HCT116 (cell line): ENCODE measurements around the gene EIF3K. TPM values are rescaled to one million over a fixed set of nuclear protein-coding genes. Genes with fewer than 3 reads are reported as not detected.
A peak's percentile ranks its signal among the peaks of the same experiment; 100 is the strongest.

ENCODE experiments used
- ATAC-seq: fragments of 200-7000 bp; cut with Tn5 transposase; 2 replicates; pipeline ENCODE4 v1.9.1; 2020; ENCODE audit warnings: mild to moderate bottlenecking, moderate library complexity
- BruUV-seq: library from RNA; stranded (reverse); fragments of 400-500 nt; replicated peaks from 2 replicates; lab custom pipeline; 2021; lab: Mats Ljungman, UMichigan
- CTCF ChIA-PET: fragments of 300-600 bp; sonication (Branson Sonifier 250); formaldehyde crosslinking; loops from one replicate; lab custom pipeline; 2021; ENCODE audit warnings: antibody characterized with exemption; lab: Charles Lee
- POLR2A ChIA-PET: fragments of 300-600, 350-600 bp; sonication (Branson Sonifier 250); formaldehyde crosslinking; loops from one replicate; lab custom pipeline; 2021; ENCODE audit warnings: antibody characterized with exemption; lab: Charles Lee
- RAD21 ChIA-PET, 2 experiments: fragments of 300-600 bp; sonication (Branson Sonifier 250); formaldehyde crosslinking; loops; one replicate each; lab custom pipeline; 2023; ENCODE audit warnings: low total read pairs in 2 of 2; ENCODE audit not compliant: uncharacterized antibody in 2 of 2, unreplicated experiment in 2 of 2, low non-redundant PET in 1 of 2; lab: Charles Lee
- DNase-seq: peaks from one replicate; pipeline ENCODE4 v3.0.0-alpha.2; 2010; ENCODE audit warnings: low read depth, low spot score
- H2AFZ ChIP-seq: fragments of 200-600 bp; shearing (Covaris generic), sonication (generic); 2 replicates; pipeline ENCODE4 v1.6.1; 2017; ENCODE audit warnings: low read depth, mixed run types, mixed read lengths, antibody characterized with exemption, low read length; ENCODE audit not compliant: poor library complexity, severe bottlenecking
- H3K27ac ChIP-seq: 2 replicates; pipeline ENCODE4 v1.5.1; 2012; ENCODE audit warnings: low read depth, low read length
- H3K27me3 ChIP-seq: fragments of 200-600 bp; sonication (generic); 2 replicates; pipeline ENCODE4 v1.6.1; 2016; ENCODE audit warnings: mixed run types, low read length, mixed read lengths; ENCODE audit not compliant: insufficient read depth
- H3K36me3 ChIP-seq, 2 experiments: fragments of 200-500 bp in 1 of 2; fragments of 200-600 bp in 1 of 2; sonication (Bioruptor generic) in 1 of 2; sonication (generic) in 1 of 2; 2 replicates each; pipeline versions ENCODE4 v1.5.1 to v1.6.1; 2014 to 2016; ENCODE audit warnings: low read length in 2 of 2, inconsistent platforms in 1 of 2, mixed read lengths in 1 of 2, mixed run types in 1 of 2; ENCODE audit not compliant: insufficient read depth in 2 of 2, control insufficient read depth in 1 of 2
- H3K4me1 ChIP-seq, 2 experiments: fragments of 200-600 bp in 1 of 2; sonication (generic) in 1 of 2; 2 replicates each; pipeline versions ENCODE4 v1.5.1 to v1.6.1; 2012 to 2017; ENCODE audit warnings: low read length in 2 of 2, inconsistent platforms in 1 of 2, mild to moderate bottlenecking in 1 of 2, mixed read lengths in 1 of 2, mixed run types in 1 of 2, moderate library complexity in 1 of 2; ENCODE audit not compliant: insufficient read depth in 2 of 2, control insufficient read depth in 1 of 2
- H3K4me2 ChIP-seq: fragments of 200-600 bp; sonication (generic); 2 replicates; pipeline ENCODE4 v1.6.1; 2017; ENCODE audit warnings: mixed run types, low read length, mixed read lengths
- H3K4me3 ChIP-seq, 2 experiments: fragments of 200-600 bp in 1 of 2; sonication (generic) in 1 of 2; replicated peaks in 1 of 2; 2 replicates each; pipeline ENCODE4 v1.5.1; 2011 to 2016; ENCODE audit warnings: low read length in 2 of 2, control low read depth in 1 of 2, low read depth in 1 of 2, mild to moderate bottlenecking in 1 of 2, mixed read lengths in 1 of 2, mixed run types in 1 of 2
- H3K79me2 ChIP-seq: fragments of 200-600 bp; sonication (generic); 2 replicates; pipeline ENCODE4 v1.6.1; 2017; ENCODE audit warnings: mild to moderate bottlenecking, mixed run types, low read length, moderate library complexity, mixed read lengths; ENCODE audit not compliant: insufficient read depth
- H3K9ac ChIP-seq: fragments of 200-600 bp; sonication (generic); 2 replicates; pipeline ENCODE4 v1.6.1; 2016; ENCODE audit warnings: low read length, mixed read lengths
- H3K9me2 ChIP-seq: fragments of 200-600 bp; sonication (generic), shearing (Covaris generic); 2 replicates; pipeline ENCODE4 v1.6.1; 2017; ENCODE audit warnings: mixed run types, mild to moderate bottlenecking, moderate library complexity; ENCODE audit not compliant: insufficient read depth
- H3K9me3 ChIP-seq, 2 experiments: fragments of 200-500 bp in 1 of 2; fragments of 200-600 bp in 1 of 2; sonication (Bioruptor generic) in 1 of 2; sonication (generic) in 1 of 2; 2 replicates each; pipeline ENCODE4 v1.6.1; 2014 to 2017; ENCODE audit warnings: low read length in 2 of 2, mixed read lengths in 2 of 2, inconsistent platforms in 1 of 2, low read depth in 1 of 2, mild to moderate bottlenecking in 1 of 2, mixed run types in 1 of 2, moderate library complexity in 1 of 2; ENCODE audit not compliant: control insufficient read depth in 1 of 2, insufficient read depth in 1 of 2
- H4K20me1 ChIP-seq: fragments of 200-600 bp; sonication (generic), shearing (Covaris generic); 2 replicates; pipeline ENCODE4 v1.6.1; 2017; ENCODE audit warnings: mixed run types, mild to moderate bottlenecking, moderate library complexity; ENCODE audit not compliant: insufficient read depth
- CBX3 ChIP-seq: IDR thresholded peaks from 2 replicates; pipeline ENCODE4 v1.6.1; 2012; ENCODE audit warnings: low read depth
- CEBPB ChIP-seq: IDR thresholded peaks from 2 replicates; pipeline ENCODE4 v1.6.1; 2012; ENCODE audit warnings: low read depth
- CTCF ChIP-seq, 3 experiments: fragments of 200-600 bp in 1 of 3; sonication (generic) in 1 of 3; IDR thresholded peaks in 2 of 3; conservative IDR thresholded peaks in 1 of 3; 2 replicates each; pipeline ENCODE4 v1.5.1; 2012 to 2017; ENCODE audit warnings: low read depth in 2 of 3, low read length in 2 of 3, antibody characterized with exemption in 1 of 3, borderline replicate concordance in 1 of 3, control low read depth in 1 of 3, mild to moderate bottlenecking in 1 of 3, mixed read lengths in 1 of 3, mixed run types in 1 of 3, moderate library complexity in 1 of 3; ENCODE audit not compliant: insufficient read depth in 1 of 3
- ELF1 ChIP-seq: IDR thresholded peaks from 2 replicates; pipeline ENCODE4 v1.6.1; 2012; ENCODE audit warnings: low read depth, borderline replicate concordance
- FOSL1 ChIP-seq: IDR thresholded peaks from 2 replicates; pipeline ENCODE4 v1.6.1; 2012; ENCODE audit warnings: low read depth
- RAD21 ChIP-seq: IDR thresholded peaks from 2 replicates; pipeline ENCODE4 v1.6.1; 2012; ENCODE audit warnings: low read depth, mild to moderate bottlenecking
- SIN3A ChIP-seq: IDR thresholded peaks from 2 replicates; pipeline ENCODE4 v1.6.1; 2012; ENCODE audit warnings: low read depth
- SRF ChIP-seq: IDR thresholded peaks from 2 replicates; pipeline ENCODE4 v1.6.1; 2012; ENCODE audit warnings: low read depth
- TCF7L2 ChIP-seq: IDR thresholded peaks from 2 replicates; pipeline ENCODE4 v1.7.0; 2011; ENCODE audit warnings: borderline replicate concordance, inconsistent platforms; ENCODE audit not compliant: insufficient read depth, insufficient read length; ENCODE audit errors: extremely low read depth
- YY1 ChIP-seq: IDR thresholded peaks from 2 replicates; pipeline ENCODE4 v1.6.1; 2011; ENCODE audit warnings: low read length, low read depth, moderate library complexity, mild to moderate bottlenecking; ENCODE audit not compliant: insufficient replicate concordance; ENCODE audit errors: extremely low read depth
- ZFX ChIP-seq: fragments of 450-650 bp; IDR thresholded peaks from 2 replicates; pipeline ENCODE4 v1.6.1; 2017
- intact Hi-C: fragments of 100-400 bp; cut with micrococcal nuclease; formaldehyde crosslinking; loops from 2 replicates; pipeline ENCODE4 v1.10.0; 2022
- total RNA-seq: library from RNA; stranded (reverse); gene quantifications from one replicate; pipeline ENCODE4 v1.2.1, GENCODE V29; 2021; ENCODE audit not compliant: unreplicated experiment
- TF ChIP-seq, protein P1 (sequence below): IDR thresholded peaks from 2 replicates; pipeline ENCODE4 v1.6.1; 2011; ENCODE audit warnings: mild to moderate bottlenecking, low read length, moderate library complexity; ENCODE audit not compliant: insufficient replicate concordance; ENCODE audit errors: extremely low read depth
- TF ChIP-seq, protein P2 (sequence below): IDR thresholded peaks from 2 replicates; pipeline ENCODE4 v1.6.1; 2012

The EIF3K gene
- total RNA-seq, 1 experiment from 2014 or later: 313 TPM

- TF ChIP-seq FOSL1 (no peak), SIN3A (no peak)
- TF ChIP-seq, protein P1, sequence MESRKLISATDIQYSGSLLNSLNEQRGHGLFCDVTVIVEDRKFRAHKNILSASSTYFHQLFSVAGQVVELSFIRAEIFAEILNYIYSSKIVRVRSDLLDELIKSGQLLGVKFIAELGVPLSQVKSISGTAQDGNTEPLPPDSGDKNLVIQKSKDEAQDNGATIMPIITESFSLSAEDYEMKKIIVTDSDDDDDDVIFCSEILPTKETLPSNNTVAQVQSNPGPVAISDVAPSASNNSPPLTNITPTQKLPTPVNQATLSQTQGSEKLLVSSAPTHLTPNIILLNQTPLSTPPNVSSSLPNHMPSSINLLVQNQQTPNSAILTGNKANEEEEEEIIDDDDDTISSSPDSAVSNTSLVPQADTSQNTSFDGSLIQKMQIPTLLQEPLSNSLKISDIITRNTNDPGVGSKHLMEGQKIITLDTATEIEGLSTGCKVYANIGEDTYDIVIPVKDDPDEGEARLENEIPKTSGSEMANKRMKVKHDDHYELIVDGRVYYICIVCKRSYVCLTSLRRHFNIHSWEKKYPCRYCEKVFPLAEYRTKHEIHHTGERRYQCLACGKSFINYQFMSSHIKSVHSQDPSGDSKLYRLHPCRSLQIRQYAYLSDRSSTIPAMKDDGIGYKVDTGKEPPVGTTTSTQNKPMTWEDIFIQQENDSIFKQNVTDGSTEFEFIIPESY: no peak
Measured at GRCh38 chr19:38669552-38669951, 50.6 kb downstream of the EIF3K start (continued).

DNA sequence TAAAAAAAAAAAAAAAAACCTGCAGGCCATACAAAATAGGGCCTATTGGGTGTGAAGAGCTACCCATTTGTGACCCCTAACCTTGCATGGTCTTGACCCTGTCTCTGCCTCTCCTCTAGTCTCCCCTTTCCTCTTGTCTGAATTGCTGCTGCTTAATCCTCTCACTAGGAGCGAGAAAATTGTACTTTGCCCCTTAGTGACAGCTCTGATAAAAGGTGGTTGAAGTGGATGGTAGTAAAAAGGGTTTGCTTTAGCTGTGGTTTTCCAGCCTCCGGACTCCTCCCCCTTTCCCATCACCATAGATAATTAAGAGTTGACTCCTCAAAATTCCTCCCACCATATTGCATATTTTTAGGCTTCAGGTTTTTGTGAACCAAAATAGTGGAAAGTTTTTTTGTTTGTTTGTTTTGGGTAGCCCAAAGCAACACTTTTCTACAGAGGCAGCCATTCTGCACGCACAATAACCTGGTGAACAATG, 52.0 kb downstream of the EIF3K start:
- Histone ChIP-seq H3K36me3 (peaks cover 3 to 23% of the 10 kb centered on the region in 2 experiments; a peak in 2 of 4 replicates), H3K9me2 (no peaks in the 10 kb centered on the region), H3K27me3 (no peaks in the 10 kb centered on the region), H3K4me3 (no peak overlapping the region), H3K4me2 (no peak overlapping the region), H3K79me2 (peaks cover 97% of the 10 kb centered on the region), H3K9ac (0 out of 2 replicates have a peak overlapping the region, but pooled peaks have one; percentile 10), H4K20me1 (peaks cover 20% of the 10 kb centered on the region; the same call in 1 of the 2 replicates), H3K9me3 (no peaks in the 10 kb centered on the region), H2AFZ (no peak overlapping the region), H3K4me1 (peaks cover 45 to 86% of the 10 kb centered on the region in 2 experiments), H3K27ac (no peak overlapping the region)
- intact Hi-C loops: no loop called here
- ChIA-PET POLR2A (no interaction called here), CTCF (interaction anchor here (0.8 kb wide), 1 partner anchor 259 kb away, joined by 4 read pairs; the partner anchor contains the start of genes MRPS12 and SARS2), RAD21 (no interaction called here)
- TF ChIP-seq TCF7L2 (no peak), SRF (no peak), RAD21 (no peak), SIN3A (no peak), CBX3 (no peak), YY1 (no peak), ELF1 (no peak), FOSL1 (no peak), CEBPB (no peak), ZFX (no peak), CTCF (IDR thresholded peaks at IDR 0.05 in 2 of 3, conservative IDR thresholded peaks at IDR 0.05 in 1 of 3; ENCODE audit: borderline replicate concordance in 1 of 3, insufficient read depth in 1 of 3, low read depth in 2 of 3, low read length in 2 of 3) (no peak)
- TF ChIP-seq, protein P2, sequence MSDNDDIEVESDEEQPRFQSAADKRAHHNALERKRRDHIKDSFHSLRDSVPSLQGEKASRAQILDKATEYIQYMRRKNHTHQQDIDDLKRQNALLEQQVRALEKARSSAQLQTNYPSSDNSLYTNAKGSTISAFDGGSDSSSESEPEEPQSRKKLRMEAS: no peak
- TF ChIP-seq, protein P1: no peak
- no TSS peak for BruUV-seq
- no peak for ATAC-seq
- no peak for DNase-seq
